ENCODE results near the gene SEC61A1. TPM values are rescaled to one million over a fixed set of nuclear protein-coding genes. Genes with fewer than 3 reads are reported as not detected.

Gene SEC61A1
- total RNA-seq, 1 donor from 2014 or later, result 307 TPM

DNA sequence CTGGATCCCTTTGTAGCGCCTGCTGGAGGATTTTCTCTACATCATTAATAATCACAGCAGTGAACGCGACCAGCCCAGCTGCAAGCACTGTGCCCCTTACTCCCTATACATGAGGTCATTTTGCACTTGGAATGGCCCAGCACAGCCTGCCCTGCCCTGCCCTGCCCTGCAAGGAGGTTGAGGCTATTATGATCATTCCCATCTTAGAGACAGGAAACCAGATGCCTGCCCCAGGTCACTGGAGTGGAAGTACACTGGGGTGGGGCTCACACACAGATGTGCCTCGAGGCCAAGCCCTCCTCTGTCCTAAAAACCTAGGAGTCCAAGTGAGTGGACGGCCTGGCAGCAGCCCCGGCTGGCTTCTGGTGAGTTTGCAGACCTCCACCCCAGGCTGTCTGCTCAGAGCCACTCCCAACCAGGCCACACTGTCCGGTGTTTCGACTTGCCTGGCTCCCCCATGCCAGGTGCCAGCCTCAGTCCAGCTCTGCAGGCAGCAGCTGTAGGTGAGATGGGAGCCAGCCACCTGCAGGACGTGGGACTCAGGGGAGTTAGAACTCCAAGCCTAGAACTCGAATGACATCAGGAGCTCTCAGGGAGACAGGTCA, 30.4 kb upstream of the SEC61A1 start:
- H3K4me3 Mint-ChIP-seq (ENCODE audit: unreplicated experiment), result no peak overlapping the region

DNA sequence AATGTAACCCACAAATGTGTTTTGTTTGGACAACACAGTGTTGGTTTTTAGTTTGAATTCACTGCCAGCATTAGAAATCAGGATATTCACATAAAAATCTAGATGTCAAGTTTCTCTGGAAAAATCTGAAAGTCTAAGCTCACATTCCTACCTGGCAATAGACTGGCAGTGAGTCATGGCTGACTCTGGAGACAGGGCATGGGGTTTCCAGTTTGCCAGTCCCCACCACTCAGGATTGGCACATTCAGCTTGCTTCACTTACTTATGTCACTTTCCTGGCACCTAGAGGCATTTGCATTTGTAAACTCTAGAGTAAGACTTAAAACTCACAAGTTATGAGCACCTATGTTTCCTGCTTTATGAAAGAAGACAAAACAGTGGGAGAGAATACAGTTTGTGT, 19.1 kb upstream of the SEC61A1 start:
- Mint-ChIP-seq H3K27ac (ENCODE audit: unreplicated experiment) (no peak overlapping the region), H3K4me3 (ENCODE audit: unreplicated experiment) (no peak overlapping the region), H3K4me1 (ENCODE audit: unreplicated experiment) (no peaks in the 10 kb centered on the region), H3K27me3 (ENCODE audit: unreplicated experiment) (peaks cover 51% of the 10 kb centered on the region), H3K36me3 (ENCODE audit: unreplicated experiment) (no peaks in the 10 kb centered on the region), H3K9me3 (ENCODE audit: unreplicated experiment) (no peaks in the 10 kb centered on the region)
- no peak for DNase-seq (ENCODE audit: extremely low spot score, unreplicated experiment)
- TF ChIP-seq, protein P1, sequence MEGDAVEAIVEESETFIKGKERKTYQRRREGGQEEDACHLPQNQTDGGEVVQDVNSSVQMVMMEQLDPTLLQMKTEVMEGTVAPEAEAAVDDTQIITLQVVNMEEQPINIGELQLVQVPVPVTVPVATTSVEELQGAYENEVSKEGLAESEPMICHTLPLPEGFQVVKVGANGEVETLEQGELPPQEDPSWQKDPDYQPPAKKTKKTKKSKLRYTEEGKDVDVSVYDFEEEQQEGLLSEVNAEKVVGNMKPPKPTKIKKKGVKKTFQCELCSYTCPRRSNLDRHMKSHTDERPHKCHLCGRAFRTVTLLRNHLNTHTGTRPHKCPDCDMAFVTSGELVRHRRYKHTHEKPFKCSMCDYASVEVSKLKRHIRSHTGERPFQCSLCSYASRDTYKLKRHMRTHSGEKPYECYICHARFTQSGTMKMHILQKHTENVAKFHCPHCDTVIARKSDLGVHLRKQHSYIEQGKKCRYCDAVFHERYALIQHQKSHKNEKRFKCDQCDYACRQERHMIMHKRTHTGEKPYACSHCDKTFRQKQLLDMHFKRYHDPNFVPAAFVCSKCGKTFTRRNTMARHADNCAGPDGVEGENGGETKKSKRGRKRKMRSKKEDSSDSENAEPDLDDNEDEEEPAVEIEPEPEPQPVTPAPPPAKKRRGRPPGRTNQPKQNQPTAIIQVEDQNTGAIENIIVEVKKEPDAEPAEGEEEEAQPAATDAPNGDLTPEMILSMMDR (IDR thresholded peaks at IDR 0.05), result no peak

More for the DNA sequence above, 30.4 kb upstream of the SEC61A1 start:
- DNase-seq (ENCODE audit: extremely low spot score, unreplicated experiment), result no peak
- Mint-ChIP-seq H3K9me3 (ENCODE audit: unreplicated experiment) (no peaks in the 10 kb centered on the region), H3K36me3 (ENCODE audit: unreplicated experiment) (no peaks in the 10 kb centered on the region), H3K4me1 (ENCODE audit: unreplicated experiment) (peaks cover 5% of the 10 kb centered on the region), H3K27ac (ENCODE audit: unreplicated experiment) (no peak overlapping the region), H3K27me3 (ENCODE audit: unreplicated experiment) (peaks cover 34% of the 10 kb centered on the region)
- TF ChIP-seq, protein P1 (IDR thresholded peaks at IDR 0.05), result no peak

DNA sequence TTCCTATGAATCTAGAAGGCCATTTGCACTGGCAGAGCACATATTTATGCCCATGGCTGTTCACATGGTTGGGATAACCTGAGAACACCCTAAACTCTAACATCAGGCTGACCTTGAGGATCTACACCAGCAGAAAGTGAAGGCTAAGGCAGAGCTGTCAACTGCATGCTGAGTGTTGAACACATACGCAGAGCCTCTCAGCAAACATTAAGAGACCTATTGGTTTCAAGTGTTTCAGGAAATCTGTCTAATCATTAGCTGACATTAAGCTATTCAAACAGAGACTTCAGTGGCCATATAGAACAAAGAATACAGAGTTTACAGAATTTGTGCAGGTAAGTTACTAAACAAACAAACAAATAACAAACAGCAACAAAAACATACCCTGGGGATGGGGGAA, 16.1 kb upstream of the SEC61A1 start:
- Mint-ChIP-seq H3K27me3 (ENCODE audit: unreplicated experiment) (peaks cover 56% of the 10 kb centered on the region), H3K36me3 (ENCODE audit: unreplicated experiment) (no peaks in the 10 kb centered on the region), H3K4me3 (ENCODE audit: unreplicated experiment) (no peak overlapping the region), H3K9me3 (ENCODE audit: unreplicated experiment) (no peaks in the 10 kb centered on the region), H3K27ac (ENCODE audit: unreplicated experiment) (no peak overlapping the region), H3K4me1 (ENCODE audit: unreplicated experiment) (no peaks in the 10 kb centered on the region)
- TF ChIP-seq, protein P1 (IDR thresholded peaks at IDR 0.05), result no peak
- no peak for DNase-seq (ENCODE audit: extremely low spot score, unreplicated experiment)

DNA sequence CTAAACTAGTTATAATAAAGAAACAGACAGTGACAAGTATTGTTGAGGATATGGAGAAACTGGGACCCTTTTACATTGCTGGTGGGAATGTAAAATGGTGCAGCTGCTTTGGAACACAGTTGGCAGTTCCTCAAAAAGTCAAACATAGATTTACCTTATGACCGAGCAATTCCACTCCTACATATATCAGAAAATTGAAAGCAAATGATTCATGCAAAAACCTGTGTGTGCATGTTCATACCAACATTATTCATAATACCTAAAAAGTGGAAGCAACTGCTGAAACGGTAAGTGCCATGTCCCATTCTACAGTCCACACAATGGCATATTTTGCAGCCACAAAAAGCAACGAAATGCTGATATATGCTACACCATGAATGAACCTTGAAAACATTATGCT, 12.2 kb upstream of the SEC61A1 start:
- no peaks in the 10 kb centered on the region for H3K9me3 Mint-ChIP-seq (ENCODE audit: unreplicated experiment)
- no peak overlapping the region for H3K4me3 Mint-ChIP-seq (ENCODE audit: unreplicated experiment)
- H3K4me1 Mint-ChIP-seq (ENCODE audit: unreplicated experiment), result no peaks in the 10 kb centered on the region

DNA sequence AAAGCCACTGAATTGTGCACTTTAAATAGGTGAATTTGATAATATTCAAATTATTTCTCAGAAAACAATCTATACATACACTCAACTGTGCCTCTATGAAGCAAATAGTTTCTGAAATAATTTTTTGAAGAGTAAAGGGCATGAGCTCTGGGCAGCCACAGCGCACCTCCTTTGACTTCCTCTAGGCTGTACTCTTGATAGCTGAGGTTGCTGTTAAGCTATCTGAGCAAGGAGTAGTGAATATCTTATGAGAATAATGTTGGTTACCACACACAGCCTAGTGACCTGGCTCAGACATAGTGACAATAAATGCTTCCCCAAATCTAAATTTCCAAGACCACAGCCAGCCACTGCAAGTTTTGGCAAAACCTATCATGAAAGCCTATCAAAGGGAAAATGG, 11.6 kb upstream of the SEC61A1 start:
- Mint-ChIP-seq H3K27ac (ENCODE audit: unreplicated experiment) (no peak overlapping the region), H3K27me3 (ENCODE audit: unreplicated experiment) (peaks cover 53% of the 10 kb centered on the region), H3K4me3 (ENCODE audit: unreplicated experiment) (no peak overlapping the region), H3K36me3 (ENCODE audit: unreplicated experiment) (no peaks in the 10 kb centered on the region), H3K4me1 (ENCODE audit: unreplicated experiment) (no peaks in the 10 kb centered on the region), H3K9me3 (ENCODE audit: unreplicated experiment) (no peaks in the 10 kb centered on the region)
- no peak for DNase-seq (ENCODE audit: extremely low spot score, unreplicated experiment)
- TF ChIP-seq, protein P1 (IDR thresholded peaks at IDR 0.05), result no peak

More for the DNA sequence above, 12.2 kb upstream of the SEC61A1 start:
- DNase-seq (ENCODE audit: extremely low spot score, unreplicated experiment), result no peak
- TF ChIP-seq, protein P1 (IDR thresholded peaks at IDR 0.05), result no peak
- no peaks in the 10 kb centered on the region for H3K36me3 Mint-ChIP-seq (ENCODE audit: unreplicated experiment)
- no peak overlapping the region for H3K27ac Mint-ChIP-seq (ENCODE audit: unreplicated experiment)
- peaks cover 57% of the 10 kb centered on the region for H3K27me3 Mint-ChIP-seq (ENCODE audit: unreplicated experiment)
